ENCODE measurements around the gene PLEKHN1.

Gene PLEKHN1

DNA sequence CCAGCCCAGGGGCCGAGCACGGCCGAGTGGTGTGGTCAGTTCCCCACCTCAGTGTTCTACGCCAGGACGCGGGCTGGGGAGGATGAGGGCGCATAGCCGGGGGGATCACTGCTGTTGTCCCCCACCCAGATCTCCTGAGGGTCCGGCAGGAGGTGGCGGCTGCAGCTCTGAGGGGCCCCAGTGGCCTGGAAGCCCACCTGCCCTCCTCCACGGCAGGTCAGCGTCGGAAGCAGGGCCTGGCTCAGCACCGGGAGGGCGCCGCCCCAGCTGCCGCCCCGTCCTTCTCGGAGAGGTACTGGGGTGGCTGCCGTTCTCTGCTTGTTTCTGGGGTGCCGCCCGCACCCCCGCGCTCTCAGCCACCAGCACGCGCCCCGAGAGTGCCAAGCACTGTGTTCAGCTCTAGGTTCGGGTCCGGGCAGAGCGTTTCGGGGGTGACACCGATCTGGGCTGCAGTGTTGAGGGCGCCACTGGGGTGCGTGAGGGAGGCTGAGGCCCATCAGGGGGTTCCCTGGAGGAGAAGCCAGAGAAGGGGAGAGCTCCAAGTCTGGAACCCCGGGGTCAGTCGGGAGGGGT, 25.2 kb upstream of the PLEKHN1 start:
- H3K9ac ChIP-seq (ENCODE audit: insufficient read length, low read depth) = peak overlapping the region; percentile 67
- peak overlapping the region; percentile 42 for H3K4me3 ChIP-seq (ENCODE audit: insufficient read length, low read depth)
- peaks cover 25% of the 10 kb centered on the region for H3K4me1 ChIP-seq (ENCODE audit: insufficient read depth, insufficient read length)
- TF ChIP-seq ZNF274 (IDR thresholded peaks at IDR 0.05; ENCODE audit: low read depth, low read length) = no peak
- TF ChIP-seq YY1 (IDR thresholded peaks at IDR 0.05; ENCODE audit: insufficient read depth, insufficient read length) = no peak
- TF ChIP-seq SUZ12 (IDR thresholded peaks at IDR 0.05; ENCODE audit: extremely low read depth, insufficient read depth, insufficient read length) = no peak
- no peak for DNase-seq (ENCODE audit: low read depth, low spot score)
- peaks cover 20% of the 10 kb centered on the region for H3K36me3 ChIP-seq (ENCODE audit: insufficient read depth, insufficient read length, low read length)
- H3K27me3 ChIP-seq (ENCODE audit: insufficient read depth, insufficient read length) = peaks cover 29% of the 10 kb centered on the region
- no peaks in the 10 kb centered on the region for H3K9me3 ChIP-seq (ENCODE audit: insufficient read depth, low read length)

DNA sequence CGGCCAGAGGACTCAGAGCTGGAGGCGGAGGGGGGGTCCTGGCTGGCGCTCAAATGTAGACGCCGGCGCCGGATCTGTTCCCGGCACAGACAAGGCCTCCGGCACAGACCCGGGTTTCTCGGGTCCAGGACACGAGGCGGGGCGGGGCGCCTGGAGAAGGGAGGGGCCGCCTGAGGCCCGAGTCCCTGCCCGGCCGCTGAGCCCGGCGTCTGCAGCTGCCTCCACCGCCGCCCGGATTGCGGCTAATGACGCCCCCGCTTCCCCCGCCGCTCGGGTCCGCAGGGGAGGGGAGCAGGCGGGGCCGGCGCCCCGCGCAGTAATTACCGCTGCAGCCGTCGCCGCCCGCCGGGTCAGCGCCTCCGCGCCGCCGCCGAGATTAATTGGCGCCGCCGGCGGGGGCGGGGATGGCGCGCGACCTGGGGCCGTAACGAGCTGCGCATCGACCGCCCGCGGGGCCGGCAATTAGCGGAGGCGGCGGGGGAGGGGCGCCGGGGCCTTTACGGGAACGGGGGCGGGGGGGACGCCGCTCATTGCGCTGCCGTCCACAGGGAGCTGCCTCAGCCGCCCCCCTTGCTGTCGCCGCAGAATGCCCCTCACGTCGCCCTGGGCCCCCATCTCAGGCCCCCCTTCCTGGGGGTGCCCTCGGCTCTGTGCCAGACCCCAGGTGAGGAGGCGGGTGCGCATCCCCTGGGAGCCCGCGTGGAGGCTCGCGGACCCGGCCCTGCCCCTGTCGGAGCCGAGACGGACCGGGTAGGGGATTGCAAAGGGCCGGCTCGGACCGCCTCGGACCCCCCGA, 24.5 kb upstream of the PLEKHN1 start:
- Histone ChIP-seq H3K9me3 (ENCODE audit: insufficient read depth, low read length) (no peaks in the 10 kb centered on the region), H3K4me3 (ENCODE audit: insufficient read length, low read depth) (peak overlapping the region; percentile 42), H3K4me1 (ENCODE audit: insufficient read depth, insufficient read length) (peaks cover 21% of the 10 kb centered on the region), H3K9ac (ENCODE audit: insufficient read length, low read depth) (peak overlapping the region; percentile 67), H3K27me3 (ENCODE audit: insufficient read depth, insufficient read length) (peaks cover 27% of the 10 kb centered on the region), H3K36me3 (ENCODE audit: insufficient read depth, insufficient read length, low read length) (peaks cover 25% of the 10 kb centered on the region)
- peak; percentile 57 for DNase-seq (ENCODE audit: low read depth, low spot score)
- TF ChIP-seq SUZ12 (IDR thresholded peaks at IDR 0.05; ENCODE audit: extremely low read depth, insufficient read depth, insufficient read length) = no peak
- TF ChIP-seq YY1 (IDR thresholded peaks at IDR 0.05; ENCODE audit: insufficient read depth, insufficient read length) = no peak
- TF ChIP-seq ZNF274 (IDR thresholded peaks at IDR 0.05; ENCODE audit: low read depth, low read length) = no peak

DNA sequence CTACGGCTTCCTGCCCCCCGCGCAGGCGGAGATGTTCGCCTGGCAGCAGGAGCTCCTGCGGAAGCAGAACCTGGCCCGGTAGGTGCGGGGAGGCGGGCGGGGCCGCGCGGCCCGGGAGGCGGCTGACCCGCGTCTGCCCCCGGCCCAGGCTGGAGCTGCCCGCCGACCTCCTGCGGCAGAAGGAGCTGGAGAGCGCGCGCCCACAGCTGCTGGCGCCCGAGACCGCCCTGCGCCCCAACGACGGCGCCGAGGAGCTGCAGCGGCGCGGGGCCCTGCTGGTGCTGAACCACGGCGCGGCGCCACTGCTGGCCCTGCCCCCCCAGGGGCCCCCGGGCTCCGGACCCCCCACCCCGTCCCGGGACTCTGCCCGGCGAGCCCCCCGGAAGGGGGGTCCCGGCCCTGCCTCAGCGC, 23.9 kb upstream of the PLEKHN1 start:
- Histone ChIP-seq H3K27me3 (ENCODE audit: insufficient read depth, insufficient read length) (peaks cover 24% of the 10 kb centered on the region), H3K9me3 (ENCODE audit: insufficient read depth, low read length) (no peaks in the 10 kb centered on the region), H3K9ac (ENCODE audit: insufficient read length, low read depth) (no peak overlapping the region), H3K4me1 (ENCODE audit: insufficient read depth, insufficient read length) (peaks cover 19% of the 10 kb centered on the region), H3K4me3 (ENCODE audit: insufficient read length, low read depth) (no peak overlapping the region), H3K36me3 (ENCODE audit: insufficient read depth, insufficient read length, low read length) (peaks cover 31% of the 10 kb centered on the region)
- DNase-seq (ENCODE audit: low read depth, low spot score) = no peak
- TF ChIP-seq YY1 (IDR thresholded peaks at IDR 0.05; ENCODE audit: insufficient read depth, insufficient read length) = no peak
- TF ChIP-seq SUZ12 (IDR thresholded peaks at IDR 0.05; ENCODE audit: extremely low read depth, insufficient read depth, insufficient read length) = no peak
- no peak for TF ChIP-seq ZNF274 (IDR thresholded peaks at IDR 0.05; ENCODE audit: low read depth, low read length)

DNA sequence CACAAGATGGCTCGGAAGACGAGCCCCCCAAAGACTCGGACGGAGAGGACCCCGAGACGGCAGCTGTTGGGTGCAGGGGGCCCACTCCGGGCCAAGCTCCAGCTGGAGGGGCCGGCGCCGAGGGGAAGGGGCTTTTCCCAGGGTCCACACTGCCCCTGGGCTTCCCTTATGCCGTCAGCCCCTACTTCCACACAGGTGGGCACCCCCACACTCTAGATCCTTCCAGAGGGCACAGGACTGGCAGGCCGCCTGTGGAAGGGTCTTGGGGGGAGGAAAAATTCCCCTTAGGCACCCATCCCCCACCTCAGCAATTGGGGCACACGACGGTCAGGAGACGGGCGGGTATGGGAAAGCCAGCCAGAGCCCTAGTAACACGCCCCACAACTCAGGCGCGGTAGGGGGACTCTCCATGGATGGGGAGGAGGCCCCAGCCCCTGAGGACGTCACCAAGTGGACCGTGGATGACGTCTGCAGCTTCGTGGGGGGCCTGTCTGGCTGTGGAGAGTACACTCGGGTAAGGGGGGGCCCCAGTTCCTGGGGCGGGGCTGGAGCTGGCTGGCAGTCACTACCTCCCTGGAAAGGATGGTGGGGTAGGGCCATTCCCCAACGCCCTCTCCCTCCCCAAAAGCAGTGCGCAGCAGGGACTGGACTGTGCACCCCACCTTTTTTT, 23.3 kb upstream of the PLEKHN1 start:
- no peak overlapping the region for H3K4me3 ChIP-seq (ENCODE audit: insufficient read length, low read depth)
- peaks cover 21% of the 10 kb centered on the region for H3K27me3 ChIP-seq (ENCODE audit: insufficient read depth, insufficient read length)
- peaks cover 17% of the 10 kb centered on the region for H3K4me1 ChIP-seq (ENCODE audit: insufficient read depth, insufficient read length)
- TF ChIP-seq SUZ12 (IDR thresholded peaks at IDR 0.05; ENCODE audit: extremely low read depth, insufficient read depth, insufficient read length) = no peak
- TF ChIP-seq ZNF274 (IDR thresholded peaks at IDR 0.05; ENCODE audit: low read depth, low read length) = no peak
- TF ChIP-seq YY1 (IDR thresholded peaks at IDR 0.05; ENCODE audit: insufficient read depth, insufficient read length) = no peak
- H3K9ac ChIP-seq (ENCODE audit: insufficient read length, low read depth) = peak overlapping the region; percentile 21
- DNase-seq (ENCODE audit: low read depth, low spot score) = no peak
- no peaks in the 10 kb centered on the region for H3K9me3 ChIP-seq (ENCODE audit: insufficient read depth, low read length)
- peaks cover 37% of the 10 kb centered on the region for H3K36me3 ChIP-seq (ENCODE audit: insufficient read depth, insufficient read length, low read length)

DNA sequence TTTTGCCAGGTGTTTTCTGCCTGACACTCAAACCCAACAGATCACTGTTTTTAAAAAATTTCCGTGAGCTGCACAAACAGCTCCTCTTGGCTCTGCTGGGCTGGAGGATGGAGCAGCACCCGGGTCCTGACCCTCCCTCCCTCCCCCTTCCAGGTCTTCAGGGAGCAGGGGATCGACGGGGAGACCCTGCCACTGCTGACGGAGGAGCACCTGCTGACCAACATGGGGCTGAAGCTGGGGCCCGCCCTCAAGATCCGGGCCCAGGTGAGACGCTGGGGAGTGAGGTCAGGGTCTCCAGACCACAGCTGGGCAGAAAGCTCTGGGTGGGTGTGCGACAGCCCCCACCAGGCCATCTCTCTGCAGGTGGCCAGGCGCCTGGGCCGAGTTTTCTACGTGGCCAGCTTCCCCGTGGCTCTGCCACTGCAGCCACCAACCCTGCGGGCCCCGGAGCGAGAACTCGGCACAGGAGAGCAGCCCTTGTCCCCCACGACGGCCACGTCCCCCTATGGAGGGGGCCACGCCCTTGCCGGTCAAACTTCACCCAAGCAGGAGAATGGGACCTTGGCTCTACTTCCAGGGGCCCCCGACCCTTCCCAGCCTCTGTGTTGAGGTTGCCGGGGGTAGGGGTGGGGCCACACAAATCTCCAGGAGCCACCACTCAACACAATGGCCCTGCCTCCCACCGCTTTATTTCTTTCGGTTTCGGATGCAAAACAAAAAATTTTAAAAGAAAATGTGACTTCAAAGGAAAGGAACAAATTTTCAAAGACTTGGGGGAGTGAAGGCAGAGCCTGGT, 22.5 kb upstream of the PLEKHN1 start:
- Histone ChIP-seq H3K4me1 (ENCODE audit: insufficient read depth, insufficient read length) (peaks cover 16% of the 10 kb centered on the region), H3K9ac (ENCODE audit: insufficient read length, low read depth) (no peak overlapping the region), H3K4me3 (ENCODE audit: insufficient read length, low read depth) (no peak overlapping the region), H3K9me3 (ENCODE audit: insufficient read depth, low read length) (no peaks in the 10 kb centered on the region), H3K27me3 (ENCODE audit: insufficient read depth, insufficient read length) (peaks cover 19% of the 10 kb centered on the region), H3K36me3 (ENCODE audit: insufficient read depth, insufficient read length, low read length) (peaks cover 45% of the 10 kb centered on the region)
- TF ChIP-seq ZNF274 (IDR thresholded peaks at IDR 0.05; ENCODE audit: low read depth, low read length) = no peak
- no peak for TF ChIP-seq YY1 (IDR thresholded peaks at IDR 0.05; ENCODE audit: insufficient read depth, insufficient read length)
- TF ChIP-seq SUZ12 (IDR thresholded peaks at IDR 0.05; ENCODE audit: extremely low read depth, insufficient read depth, insufficient read length) = no peak
- no peak for DNase-seq (ENCODE audit: low read depth, low spot score)

DNA sequence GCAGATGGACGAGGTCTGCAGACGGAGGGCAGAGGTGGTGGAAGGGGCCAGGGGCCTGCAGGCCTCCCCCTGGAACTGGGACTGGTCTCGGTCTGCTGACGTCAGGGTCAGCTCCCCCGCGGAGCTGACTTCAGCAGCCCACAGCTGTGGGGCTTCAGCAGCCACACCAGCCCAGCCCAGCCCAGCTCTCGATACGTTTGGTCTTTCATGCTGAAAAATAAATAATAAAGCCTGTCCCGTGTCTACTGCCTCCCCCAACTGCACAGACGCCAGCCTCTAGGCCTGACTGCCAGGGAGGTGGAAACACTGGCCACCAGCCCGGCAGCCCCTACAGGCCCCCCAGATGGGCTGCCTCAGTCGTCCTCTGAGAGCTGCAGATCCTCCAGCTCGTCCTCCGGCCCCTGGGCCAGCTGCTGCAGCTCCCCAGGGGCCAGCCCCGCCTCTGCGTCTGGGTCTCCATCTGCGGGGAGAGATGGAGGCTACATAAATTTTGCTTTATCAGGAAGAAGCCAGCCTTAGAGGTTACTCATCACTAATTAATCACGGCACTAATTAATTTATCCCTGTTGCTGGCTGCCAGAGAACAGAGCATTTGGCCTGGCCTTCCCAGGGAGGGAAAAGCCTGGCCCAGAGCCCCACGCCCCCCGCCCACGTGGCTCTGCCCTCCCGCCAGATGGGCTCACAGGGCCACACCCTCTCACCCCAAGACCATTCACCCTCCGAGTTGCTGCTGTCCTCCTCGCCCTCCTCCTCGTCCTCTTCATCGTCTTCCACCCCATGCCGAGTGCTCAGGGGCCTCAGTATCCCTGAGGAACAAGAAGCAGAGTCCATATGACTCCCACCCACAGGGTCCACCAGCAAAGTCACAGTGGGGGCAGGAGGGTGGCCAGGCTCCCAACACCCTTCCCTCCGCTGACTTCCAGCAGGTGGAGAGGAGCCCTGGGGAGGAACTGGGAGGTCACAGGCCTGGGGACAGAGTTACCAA, 21.6 kb upstream of the PLEKHN1 start:
- Histone ChIP-seq H3K27me3 (ENCODE audit: insufficient read depth, insufficient read length) (peaks cover 12% of the 10 kb centered on the region), H3K9me3 (ENCODE audit: insufficient read depth, low read length) (no peaks in the 10 kb centered on the region), H3K36me3 (ENCODE audit: insufficient read depth, insufficient read length, low read length) (peaks cover 54% of the 10 kb centered on the region), H3K4me1 (ENCODE audit: insufficient read depth, insufficient read length) (peaks cover 11% of the 10 kb centered on the region), H3K4me3 (ENCODE audit: insufficient read length, low read depth) (no peak overlapping the region), H3K9ac (ENCODE audit: insufficient read length, low read depth) (no peak overlapping the region)
- DNase-seq (ENCODE audit: low read depth, low spot score) = no peak
- TF ChIP-seq YY1 (IDR thresholded peaks at IDR 0.05; ENCODE audit: insufficient read depth, insufficient read length) (no peak), ZNF274 (IDR thresholded peaks at IDR 0.05; ENCODE audit: low read depth, low read length) (no peak), SUZ12 (IDR thresholded peaks at IDR 0.05; ENCODE audit: extremely low read depth, insufficient read depth, insufficient read length) (no peak)

Data from NT2/D1 (cell line).